Left ventricle myocardium inferior (tissue), 1 donor: ENCODE results near the gene HDLBP. TPM values are rescaled to one million over a fixed set of nuclear protein-coding genes. Genes with fewer than 3 reads are reported as not detected.

ENCODE experiments used
- DNase-seq: peaks from one replicate; pipeline ENCODE4 v3.0.0-alpha.2; 2020
- H3K27ac ChIP-seq: fragments of 200-600 bp; replicated peaks from 2 replicates; pipeline ENCODE4 v1.8.0; 2021
- H3K27me3 ChIP-seq: fragments of 200-600 bp; 2 replicates; pipeline ENCODE4 v1.8.0; 2021; ENCODE audit warnings: low read depth
- H3K36me3 ChIP-seq: fragments of 200-600 bp; 2 replicates; pipeline ENCODE4 v1.8.0; 2021
- H3K4me1 ChIP-seq: fragments of 200-600 bp; 2 replicates; pipeline ENCODE4 v1.8.0; 2021
- H3K4me3 ChIP-seq: fragments of 200-600 bp; 2 replicates; pipeline ENCODE4 v1.8.0; 2021; ENCODE audit warnings: mild to moderate bottlenecking, moderate library complexity
- H3K9me3 ChIP-seq: fragments of 200-600 bp; replicated peaks from 2 replicates; pipeline ENCODE4 v1.8.0; 2021
- intact Hi-C: fragments of 100-400 bp; cut with micrococcal nuclease; formaldehyde crosslinking; loops from one replicate; pipeline ENCODE4 v1.11.0; 2022
- total RNA-seq: library from RNA; stranded (reverse); fragmentation: NEBNext Ultra II Directional; extraction: Animal tissue kit (Norgen Biotek cat#: 25700); gene quantifications from one replicate; pipeline ENCODE4 v1.2.1, GENCODE V29; 2021
- TF ChIP-seq, protein P1 (sequence below): fragments of 200-600 bp; IDR thresholded peaks from 2 replicates; pipeline ENCODE4 v1.8.0; 2021; ENCODE audit warnings: antibody characterized with exemption, mild to moderate bottlenecking, borderline replicate concordance
- donor health status: DM: no; HTN: yes; CAD: no; lungs with severe emphysema.

Gene HDLBP
- total RNA-seq, 1 donor from 2014 or later, result 365 TPM

DNA sequence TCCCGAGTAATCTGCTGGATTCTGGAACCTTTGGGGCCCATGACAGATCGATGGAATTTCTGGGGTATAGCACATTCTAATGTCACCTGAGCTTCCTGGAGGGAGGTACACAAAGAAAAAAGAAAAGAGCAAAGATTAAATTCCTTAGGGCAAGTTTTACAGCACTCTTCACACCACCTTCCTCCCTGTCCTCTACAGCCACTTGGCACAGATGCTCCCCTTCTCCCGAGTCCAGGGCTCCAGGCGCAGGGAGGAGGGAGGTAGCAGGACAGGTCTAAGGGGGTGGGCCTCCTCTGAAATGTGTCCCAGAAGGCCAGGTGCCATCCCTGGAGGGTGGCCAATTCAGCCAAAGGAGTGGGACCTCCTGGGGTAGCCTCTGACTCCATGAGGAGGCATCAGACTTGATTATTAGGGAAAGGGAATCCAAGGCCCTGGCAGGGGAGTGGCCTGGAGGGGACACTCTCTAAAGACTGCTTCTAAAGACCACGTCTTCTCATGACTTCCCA, 76.7 kb downstream of the HDLBP start:
- TF ChIP-seq, protein P1, sequence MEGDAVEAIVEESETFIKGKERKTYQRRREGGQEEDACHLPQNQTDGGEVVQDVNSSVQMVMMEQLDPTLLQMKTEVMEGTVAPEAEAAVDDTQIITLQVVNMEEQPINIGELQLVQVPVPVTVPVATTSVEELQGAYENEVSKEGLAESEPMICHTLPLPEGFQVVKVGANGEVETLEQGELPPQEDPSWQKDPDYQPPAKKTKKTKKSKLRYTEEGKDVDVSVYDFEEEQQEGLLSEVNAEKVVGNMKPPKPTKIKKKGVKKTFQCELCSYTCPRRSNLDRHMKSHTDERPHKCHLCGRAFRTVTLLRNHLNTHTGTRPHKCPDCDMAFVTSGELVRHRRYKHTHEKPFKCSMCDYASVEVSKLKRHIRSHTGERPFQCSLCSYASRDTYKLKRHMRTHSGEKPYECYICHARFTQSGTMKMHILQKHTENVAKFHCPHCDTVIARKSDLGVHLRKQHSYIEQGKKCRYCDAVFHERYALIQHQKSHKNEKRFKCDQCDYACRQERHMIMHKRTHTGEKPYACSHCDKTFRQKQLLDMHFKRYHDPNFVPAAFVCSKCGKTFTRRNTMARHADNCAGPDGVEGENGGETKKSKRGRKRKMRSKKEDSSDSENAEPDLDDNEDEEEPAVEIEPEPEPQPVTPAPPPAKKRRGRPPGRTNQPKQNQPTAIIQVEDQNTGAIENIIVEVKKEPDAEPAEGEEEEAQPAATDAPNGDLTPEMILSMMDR, result no peak
- no peak for DNase-seq
- Histone ChIP-seq H3K36me3 (peaks cover 99% of the 10 kb centered on the region), H3K27ac (no peak overlapping the region), H3K4me3 (no peak overlapping the region), H3K4me1 (no peaks in the 10 kb centered on the region), H3K27me3 (no peaks in the 10 kb centered on the region), H3K9me3 (no peaks in the 10 kb centered on the region)
- intact Hi-C loops, result no loop called here

DNA sequence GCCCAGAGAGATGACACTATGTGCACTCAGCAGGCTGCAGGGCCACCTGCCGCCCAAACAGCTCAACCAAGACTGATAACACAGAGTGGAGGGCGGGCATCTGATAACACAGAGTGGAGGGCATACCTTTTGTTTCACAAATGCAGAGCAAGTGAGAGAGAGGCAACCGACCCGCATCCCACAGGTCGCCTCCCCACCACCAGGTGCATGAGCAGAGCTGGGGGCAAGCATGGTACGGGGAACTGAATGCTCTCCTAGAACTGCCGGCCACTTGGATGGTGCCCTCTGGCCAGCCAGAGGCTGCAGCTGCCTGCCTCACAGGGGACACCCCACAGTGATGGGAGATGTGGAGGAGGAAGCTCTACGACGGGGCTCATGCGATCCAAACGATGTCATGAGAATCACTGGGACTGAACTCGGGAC, 77.5 kb downstream of the HDLBP start:
- H3K27me3 ChIP-seq, result no peaks in the 10 kb centered on the region
- intact Hi-C loops, result no loop called here
- no peak overlapping the region for H3K4me3 ChIP-seq
- no peak for DNase-seq
- TF ChIP-seq, protein P1, result no peak
- no peaks in the 10 kb centered on the region for H3K9me3 ChIP-seq
- H3K36me3 ChIP-seq, result peaks cover 99% of the 10 kb centered on the region
- H3K4me1 ChIP-seq, result no peaks in the 10 kb centered on the region
- no peak overlapping the region for H3K27ac ChIP-seq

DNA sequence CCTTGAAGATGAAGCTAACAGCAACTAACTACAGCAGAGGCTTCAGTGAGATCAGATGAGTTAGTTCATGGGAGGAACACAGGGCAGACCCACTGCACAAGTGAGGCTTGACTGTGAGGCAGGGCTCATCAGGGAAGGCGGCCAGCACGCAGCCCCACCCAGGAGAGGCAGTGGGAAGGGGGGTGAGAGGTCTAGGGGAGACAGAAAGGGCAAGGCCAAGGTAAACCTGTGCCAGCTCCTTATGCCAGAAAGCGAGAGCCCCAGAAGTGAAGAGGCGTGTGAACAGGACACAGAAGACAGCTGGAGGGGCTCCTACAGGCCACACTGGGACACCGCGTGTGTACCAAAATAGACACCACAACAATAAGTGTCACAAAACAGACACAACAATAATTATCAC, 78.4 kb downstream of the HDLBP start:
- no peak for DNase-seq
- TF ChIP-seq, protein P1, result no peak
- Histone ChIP-seq H3K27me3 (no peaks in the 10 kb centered on the region), H3K27ac (no peak overlapping the region), H3K4me3 (no peak overlapping the region), H3K36me3 (peaks cover 99% of the 10 kb centered on the region), H3K4me1 (peaks cover 9% of the 10 kb centered on the region), H3K9me3 (no peaks in the 10 kb centered on the region)
- intact Hi-C loops, result no loop called here

DNA sequence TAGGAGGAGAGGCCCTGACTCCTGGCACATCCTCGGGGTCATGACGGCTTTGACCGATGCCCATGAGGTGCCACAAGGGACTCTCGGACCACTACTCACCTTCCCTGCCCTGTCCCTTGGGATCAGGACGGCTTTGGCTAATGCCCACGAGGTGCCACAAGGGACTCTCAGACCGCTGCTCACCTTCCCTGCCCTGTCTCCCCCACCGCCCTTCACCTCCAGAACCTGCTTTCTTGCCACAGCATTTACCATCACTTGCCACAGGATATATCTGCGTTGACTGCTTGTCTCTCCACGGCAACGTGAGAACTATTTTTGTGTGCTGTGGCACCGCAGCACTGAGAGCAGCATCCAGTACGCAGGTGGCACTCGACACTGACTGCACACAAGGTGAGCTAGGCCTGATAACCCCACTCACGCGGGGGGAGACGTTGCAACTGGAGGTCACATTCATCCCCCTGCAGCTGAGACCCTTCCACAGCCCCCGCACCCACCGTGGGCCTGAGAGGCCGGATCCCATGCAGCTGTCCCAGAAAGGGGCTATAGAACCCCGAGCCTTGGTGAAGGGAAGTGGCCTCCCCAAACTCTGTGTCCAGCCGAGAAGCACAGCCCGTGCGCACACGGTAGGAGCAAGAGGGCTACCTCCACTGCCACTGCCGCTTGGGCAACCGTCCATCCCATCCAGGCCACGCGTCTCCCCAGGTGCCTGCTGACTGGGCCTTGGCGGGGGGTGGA, 79.4 kb downstream of the HDLBP start:
- Histone ChIP-seq H3K4me1 (peaks cover 10% of the 10 kb centered on the region), H3K27me3 (no peaks in the 10 kb centered on the region), H3K4me3 (no peak overlapping the region), H3K9me3 (no peaks in the 10 kb centered on the region), H3K36me3 (peaks cover 100% of the 10 kb centered on the region), H3K27ac (no peak overlapping the region)
- DNase-seq, result no peak
- TF ChIP-seq, protein P1, result no peak
- intact Hi-C loops, result no loop called here

DNA sequence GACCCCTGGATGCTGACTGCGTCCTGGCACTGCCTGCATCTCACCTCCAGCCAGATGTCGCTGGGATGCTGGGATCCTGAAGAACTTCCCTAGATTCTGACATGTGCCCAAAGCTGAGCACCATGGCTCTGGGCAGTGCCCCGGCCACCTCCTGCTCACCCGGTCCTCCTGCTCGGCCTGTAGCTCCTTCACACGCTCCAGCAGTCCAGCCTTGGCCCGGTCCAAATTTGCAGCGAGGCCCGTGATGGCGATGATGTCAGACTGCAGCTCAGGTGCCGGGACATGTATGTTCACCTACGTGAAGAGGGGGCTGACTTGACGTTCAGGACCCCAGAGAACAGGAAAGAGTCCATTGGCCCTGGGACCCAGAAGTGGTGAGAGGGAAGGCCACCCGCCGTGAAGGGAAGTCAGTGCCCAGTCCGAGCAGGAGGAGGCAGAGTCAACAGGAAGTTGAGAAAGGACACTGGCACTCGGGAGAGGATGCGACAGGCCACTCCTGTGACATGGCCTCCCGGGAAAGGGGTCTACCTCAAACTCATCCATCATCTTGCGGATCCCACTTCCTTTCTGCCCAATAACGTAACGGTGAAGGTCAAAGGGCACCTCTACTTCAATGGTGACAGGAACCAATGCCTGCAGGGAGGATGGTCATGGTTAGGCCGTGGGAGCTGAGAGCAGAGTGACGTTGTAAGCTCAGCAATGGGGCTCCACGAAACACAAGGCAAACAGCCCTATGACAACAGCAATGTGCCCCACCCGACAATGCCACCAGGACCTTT, 80.3 kb downstream of the HDLBP start:
- Histone ChIP-seq H3K9me3 (no peaks in the 10 kb centered on the region), H3K27me3 (no peaks in the 10 kb centered on the region), H3K27ac (no peak overlapping the region), H3K4me3 (no peak overlapping the region), H3K4me1 (peaks cover 10% of the 10 kb centered on the region), H3K36me3 (peaks cover 100% of the 10 kb centered on the region)
- no peak for DNase-seq
- intact Hi-C loops, result no loop called here
- TF ChIP-seq, protein P1, result no peak
